ENCODE results near the gene GMDS. TPM values are rescaled to one million over a fixed set of nuclear protein-coding genes. Genes with fewer than 3 reads are reported as not detected.

Gene GMDS
- total RNA-seq, 4 donors from 2014 or later, result 197 to 375 (median 215) TPM

DNA sequence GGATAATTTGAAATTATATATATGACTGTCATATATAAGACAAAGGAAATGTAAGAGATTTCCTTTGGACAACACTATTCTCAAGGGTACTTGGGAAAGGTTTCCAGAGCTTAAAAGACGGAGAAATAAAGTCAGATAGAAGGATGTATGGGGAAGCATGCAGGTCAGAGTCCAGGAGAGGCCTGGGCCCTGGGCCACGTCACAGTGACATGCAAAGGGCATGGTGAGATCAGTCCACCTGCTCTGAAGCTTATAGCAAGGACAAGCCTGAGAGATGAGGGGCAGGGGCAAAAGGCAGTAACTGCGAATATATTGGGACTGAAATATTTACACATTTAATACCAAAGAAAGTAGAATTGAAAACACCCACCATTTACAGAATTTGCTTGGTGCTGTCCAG, 24.6 kb upstream of the GMDS start:
- Histone ChIP-seq H3K4me1 (no peaks in the 10 kb centered on the region), H3K27me3 (no peaks in the 10 kb centered on the region), H3K4me3 (no peak overlapping the region), H3K9me3 (no peaks in the 10 kb centered on the region), H3K36me3 (peaks cover 0 to 47% (median 0%) of the 10 kb centered on the region in 3 donors), H3K27ac (no peak overlapping the region)
- peak in 1 of 3 donors; percentile 61 for DNase-seq
- no peak for TF ChIP-seq POLR2A (IDR thresholded peaks at IDR 0.05)
- TF ChIP-seq, protein P1, sequence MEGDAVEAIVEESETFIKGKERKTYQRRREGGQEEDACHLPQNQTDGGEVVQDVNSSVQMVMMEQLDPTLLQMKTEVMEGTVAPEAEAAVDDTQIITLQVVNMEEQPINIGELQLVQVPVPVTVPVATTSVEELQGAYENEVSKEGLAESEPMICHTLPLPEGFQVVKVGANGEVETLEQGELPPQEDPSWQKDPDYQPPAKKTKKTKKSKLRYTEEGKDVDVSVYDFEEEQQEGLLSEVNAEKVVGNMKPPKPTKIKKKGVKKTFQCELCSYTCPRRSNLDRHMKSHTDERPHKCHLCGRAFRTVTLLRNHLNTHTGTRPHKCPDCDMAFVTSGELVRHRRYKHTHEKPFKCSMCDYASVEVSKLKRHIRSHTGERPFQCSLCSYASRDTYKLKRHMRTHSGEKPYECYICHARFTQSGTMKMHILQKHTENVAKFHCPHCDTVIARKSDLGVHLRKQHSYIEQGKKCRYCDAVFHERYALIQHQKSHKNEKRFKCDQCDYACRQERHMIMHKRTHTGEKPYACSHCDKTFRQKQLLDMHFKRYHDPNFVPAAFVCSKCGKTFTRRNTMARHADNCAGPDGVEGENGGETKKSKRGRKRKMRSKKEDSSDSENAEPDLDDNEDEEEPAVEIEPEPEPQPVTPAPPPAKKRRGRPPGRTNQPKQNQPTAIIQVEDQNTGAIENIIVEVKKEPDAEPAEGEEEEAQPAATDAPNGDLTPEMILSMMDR (IDR thresholded peaks at IDR 0.05), result no peak

DNA sequence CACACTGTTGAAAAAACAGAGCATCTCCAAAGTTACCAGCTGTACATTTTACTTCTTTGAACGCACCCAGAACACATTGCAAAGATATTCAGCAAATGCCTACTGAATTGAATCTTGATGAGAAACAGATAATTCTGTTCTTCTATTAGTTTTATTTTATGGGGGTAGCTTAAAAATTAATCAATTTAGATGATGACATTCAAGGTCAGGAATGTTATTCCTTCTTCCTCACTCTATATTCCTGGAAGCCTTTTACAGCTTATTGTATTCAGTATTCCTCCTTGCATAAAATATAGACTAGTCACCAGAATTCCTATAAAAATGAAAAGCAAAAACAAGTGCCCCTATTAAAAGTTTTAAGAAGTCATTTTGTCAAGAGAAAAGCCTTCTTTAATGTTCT, 21.4 kb upstream of the GMDS start:
- Histone ChIP-seq H3K36me3 (peaks cover 0 to 32% (median 0%) of the 10 kb centered on the region in 3 donors), H3K9me3 (no peaks in the 10 kb centered on the region), H3K27ac (no peak overlapping the region), H3K4me1 (no peaks in the 10 kb centered on the region), H3K4me3 (no peak overlapping the region), H3K27me3 (no peaks in the 10 kb centered on the region)
- no peak for DNase-seq
- no peak for TF ChIP-seq POLR2A (IDR thresholded peaks at IDR 0.05)
- TF ChIP-seq, protein P1 (IDR thresholded peaks at IDR 0.05), result no peak

DNA sequence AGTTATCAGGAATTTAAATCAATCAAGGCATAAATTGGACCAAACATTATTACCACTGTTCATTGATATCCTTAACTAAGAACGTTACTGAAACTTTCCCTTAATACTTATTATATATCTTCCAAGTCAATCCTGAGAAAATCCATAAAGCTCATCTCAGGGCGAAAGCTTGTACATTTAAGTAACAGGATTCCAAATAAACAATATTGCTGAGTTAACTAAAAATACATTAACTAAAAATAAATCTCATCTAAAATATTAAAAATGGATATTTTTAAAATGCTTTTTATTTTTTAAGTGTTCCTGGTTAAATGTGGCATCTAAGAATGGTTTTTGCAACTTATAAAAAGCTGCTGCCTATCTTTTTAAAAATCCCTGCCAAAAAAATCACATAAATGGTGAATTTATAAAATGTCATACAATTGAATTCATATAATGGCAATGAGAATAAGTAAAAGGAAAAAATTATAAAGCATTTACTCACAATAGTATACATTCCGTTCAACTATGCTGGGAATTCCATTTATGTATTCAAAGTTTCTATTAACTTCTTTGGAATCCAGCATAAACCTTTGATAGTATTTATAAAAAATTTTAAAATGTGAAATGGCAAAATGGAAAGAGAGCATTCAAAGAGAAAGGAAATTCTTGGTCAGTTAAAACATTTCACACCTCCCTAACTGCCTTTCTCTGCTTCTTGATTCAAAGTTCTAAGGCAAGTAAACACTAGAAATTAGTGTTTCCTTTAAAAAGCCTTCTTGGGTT, 20.8 kb upstream of the GMDS start:
- TF ChIP-seq, protein P1 (IDR thresholded peaks at IDR 0.05), result no peak
- TF ChIP-seq POLR2A (IDR thresholded peaks at IDR 0.05), result no peak
- Histone ChIP-seq H3K36me3 (peaks cover 0 to 25% (median 0%) of the 10 kb centered on the region in 3 donors), H3K9me3 (no peaks in the 10 kb centered on the region), H3K27me3 (no peaks in the 10 kb centered on the region), H3K4me1 (no peaks in the 10 kb centered on the region), H3K27ac (no peak overlapping the region), H3K4me3 (no peak overlapping the region)
- DNase-seq, result no peak

DNA sequence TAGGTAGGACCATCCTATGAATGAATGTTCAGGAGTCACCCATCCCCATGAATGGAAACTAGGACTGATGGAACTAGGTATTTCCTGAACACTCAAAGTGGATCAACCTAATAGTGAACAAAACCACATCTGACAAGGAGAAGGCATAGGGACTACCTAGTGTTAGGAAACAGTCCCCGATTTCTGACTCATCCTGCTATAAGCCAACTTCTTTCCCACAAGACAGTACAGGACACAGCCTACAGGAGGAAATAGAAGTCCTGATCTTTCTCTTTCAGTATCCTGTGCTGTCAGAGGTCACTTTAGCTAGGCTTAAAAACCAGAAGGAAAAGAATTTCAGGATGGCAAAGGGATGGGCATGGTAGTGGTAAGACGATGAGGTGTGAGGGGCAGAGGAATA, 19.5 kb upstream of the GMDS start:
- no peaks in the 10 kb centered on the region for H3K9me3 ChIP-seq
- TF ChIP-seq POLR2A (IDR thresholded peaks at IDR 0.05), result no peak
- TF ChIP-seq, protein P1 (IDR thresholded peaks at IDR 0.05), result peak in 1 of 6 experiments; percentile 7
- peaks cover 0 to 22% (median 0%) of the 10 kb centered on the region in 3 donors for H3K36me3 ChIP-seq
- no peak for DNase-seq
- H3K4me3 ChIP-seq, result no peak overlapping the region
- no peaks in the 10 kb centered on the region for H3K27me3 ChIP-seq
- H3K4me1 ChIP-seq, result no peaks in the 10 kb centered on the region
- H3K27ac ChIP-seq, result no peak overlapping the region

DNA sequence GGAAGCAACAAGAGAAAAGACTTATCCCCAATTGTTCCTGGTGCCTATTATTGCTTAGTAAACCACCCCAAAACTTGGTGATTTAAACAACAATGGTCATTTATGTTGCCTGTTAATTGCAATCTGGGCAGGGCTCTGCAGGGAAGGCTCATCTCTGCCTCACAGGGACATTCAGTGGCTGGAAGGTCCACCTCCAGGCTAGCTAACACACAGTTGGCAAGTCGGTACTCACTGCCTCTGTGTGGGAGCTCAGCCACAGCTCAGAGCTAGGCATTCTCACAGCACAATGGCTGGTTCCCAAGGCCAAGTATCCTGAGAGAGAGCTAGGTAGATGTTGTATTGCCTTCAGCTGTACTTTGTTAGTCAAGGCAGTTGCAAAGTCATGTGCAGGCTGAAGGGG, 18.5 kb upstream of the GMDS start:
- no peak for DNase-seq
- Histone ChIP-seq H3K4me1 (no peaks in the 10 kb centered on the region), H3K27me3 (no peaks in the 10 kb centered on the region), H3K27ac (no peak overlapping the region), H3K9me3 (no peaks in the 10 kb centered on the region), H3K4me3 (no peak overlapping the region), H3K36me3 (peaks cover 0 to 22% (median 0%) of the 10 kb centered on the region in 3 donors)
- TF ChIP-seq, protein P1 (IDR thresholded peaks at IDR 0.05), result no peak
- TF ChIP-seq POLR2A (IDR thresholded peaks at IDR 0.05), result no peak

Measured in Peyer's patch (tissue), 4 donors.